HEK293 (cell line): ENCODE data around the gene PEX3.

Experiments used
- CTCF ChIA-PET: fragments of 350-600 bp; formaldehyde crosslinking; extraction: SDS; loops from one replicate; lab custom pipeline; 2021; ENCODE audit warnings: antibody characterized with exemption; lab: Yijun Ruan, JAX
- POLR2A ChIA-PET: fragments of 300-600 bp; formaldehyde crosslinking; extraction: SDS; loops from one replicate; lab custom pipeline; 2020; ENCODE audit warnings: antibody characterized with exemption, inconsistent platforms; lab: Yijun Ruan, JAX
- H3K27ac ChIP-seq: fragments of 200-500 bp; sonication (Bioruptor generic); 2 replicates; pipeline ENCODE4 v1.5.1; 2014; ENCODE audit warnings: low read depth, low read length, control low read depth, inconsistent platforms; ENCODE audit errors: extremely low read depth
- H3K36me3 ChIP-seq, 2 experiments: fragments of 200-500 bp in 1 of 2; sonication (Bioruptor generic) in 1 of 2; 1 replicate in 1 of 2; 2 replicates in 1 of 2; pipeline ENCODE4 v1.5.1; 2014 to 2017; ENCODE audit warnings: inconsistent platforms in 2 of 2, low read length in 2 of 2; ENCODE audit not compliant: control insufficient read depth in 2 of 2, insufficient read depth in 1 of 2
- H3K4me1 ChIP-seq: fragments of 200-500 bp; sonication (Bioruptor generic); 2 replicates; pipeline ENCODE4 v1.5.1; 2014; ENCODE audit warnings: mild to moderate bottlenecking, low read length, inconsistent platforms; ENCODE audit not compliant: control insufficient read depth, insufficient read depth
- H3K4me3 ChIP-seq: 2 replicates; pipeline ENCODE4 v1.5.1; 2011; ENCODE audit warnings: low read depth, mild to moderate bottlenecking, control low read depth, low read length, moderate library complexity
- H3K9me3 ChIP-seq: fragments of 200-500 bp; sonication (Bioruptor generic); 2 replicates; pipeline ENCODE4 v1.5.1; 2014; ENCODE audit warnings: low read depth, low read length, inconsistent platforms; ENCODE audit not compliant: control insufficient read depth, insufficient read depth
- BCL6B ChIP-seq: fragments of 450-650 bp; formaldehyde crosslinking; IDR thresholded peaks from 2 replicates; pipeline ENCODE4 v1.5.1; 2017; ENCODE audit warnings: missing biosample characterization, missing genetic modification characterization
- HOXC10 ChIP-seq: sonication (generic); formaldehyde crosslinking; IDR thresholded peaks from 2 replicates; pipeline ENCODE4 v1.8.1; 2023; ENCODE audit warnings: mild to moderate bottlenecking, missing genetic modification reagents
- KLF1 ChIP-seq: fragments of 450-650 bp; formaldehyde crosslinking; IDR thresholded peaks from 2 replicates; pipeline ENCODE4 v1.5.1; 2016; ENCODE audit warnings: missing biosample characterization, missing genetic modification characterization
- KLF17 ChIP-seq: fragments of 450-650 bp; formaldehyde crosslinking; IDR thresholded peaks from 2 replicates; pipeline ENCODE4 v1.5.1; 2016; ENCODE audit warnings: missing biosample characterization, missing genetic modification characterization
- PBX3 ChIP-seq: sonication (generic); formaldehyde crosslinking; IDR thresholded peaks from 2 replicates; pipeline ENCODE4 v1.8.1; 2022; ENCODE audit warnings: mild to moderate bottlenecking, moderate library complexity, missing genetic modification reagents
- TCF7L2 ChIP-seq: IDR thresholded peaks from 2 replicates; pipeline ENCODE4 v1.6.1; 2011; ENCODE audit warnings: low read depth, mild to moderate bottlenecking, inconsistent platforms, low read length, moderate library complexity, borderline replicate concordance
- WT1 ChIP-seq: fragments of 450-650 bp; formaldehyde crosslinking; IDR thresholded peaks from 2 replicates; pipeline ENCODE4 v1.5.1; 2016; ENCODE audit warnings: missing biosample characterization, missing genetic modification characterization
- ZNF184 ChIP-seq: fragments of 450-650 bp; IDR thresholded peaks from 2 replicates; pipeline ENCODE4 v1.5.1; 2018; ENCODE audit warnings: missing biosample characterization, mild to moderate bottlenecking, missing genetic modification characterization
- ZNF221 ChIP-seq: fragments of 450-650 bp; formaldehyde crosslinking; IDR thresholded peaks from 2 replicates; pipeline ENCODE4 v1.5.1; 2017; ENCODE audit warnings: missing biosample characterization, missing genetic modification characterization, borderline replicate concordance
- ZNF24 ChIP-seq: fragments of 450-650 bp; formaldehyde crosslinking; IDR thresholded peaks from 2 replicates; pipeline ENCODE4 v1.5.1; 2016; ENCODE audit warnings: missing biosample characterization, missing genetic modification characterization
- ZNF26 ChIP-seq: fragments of 450-650 bp; formaldehyde crosslinking; IDR thresholded peaks from 2 replicates; pipeline ENCODE4 v1.5.1; 2016; ENCODE audit warnings: missing biosample characterization, missing genetic modification characterization
- ZNF341 ChIP-seq: fragments of 450-650 bp; formaldehyde crosslinking; IDR thresholded peaks from 2 replicates; pipeline ENCODE4; 2016; ENCODE audit warnings: low read depth, missing biosample characterization, missing genetic modification characterization
- ZNF404 ChIP-seq: fragments of 450-650 bp; formaldehyde crosslinking; IDR thresholded peaks from 2 replicates; pipeline ENCODE4 v1.5.1; 2017; ENCODE audit warnings: missing biosample characterization, missing genetic modification characterization
- ZNF426 ChIP-seq: fragments of 450-650 bp; formaldehyde crosslinking; IDR thresholded peaks from 2 replicates; pipeline ENCODE4 v1.5.1; 2017; ENCODE audit warnings: missing biosample characterization, missing genetic modification characterization, mild to moderate bottlenecking, inconsistent platforms, moderate library complexity
- ZNF518A ChIP-seq: fragments of 450-650 bp; formaldehyde crosslinking; conservative IDR thresholded peaks from 2 replicates; pipeline ENCODE4 v1.5.1; 2016; ENCODE audit warnings: low read depth, missing biosample characterization, missing genetic modification characterization
- ZNF521 ChIP-seq: fragments of 450-650 bp; formaldehyde crosslinking; IDR thresholded peaks from 2 replicates; pipeline ENCODE4 v1.5.1; 2017; ENCODE audit warnings: missing biosample characterization, mild to moderate bottlenecking, missing genetic modification characterization
- ZNF548 ChIP-seq: fragments of 450-650 bp; formaldehyde crosslinking; IDR thresholded peaks from 2 replicates; pipeline ENCODE4 v1.5.1; 2016; ENCODE audit warnings: missing biosample characterization, missing genetic modification characterization
- ZNF585B ChIP-seq: fragments of 450-650 bp; formaldehyde crosslinking; IDR thresholded peaks from 2 replicates; pipeline ENCODE4 v1.5.1; 2016; ENCODE audit warnings: missing biosample characterization, missing genetic modification characterization
- ZNF610 ChIP-seq: fragments of 450-650 bp; formaldehyde crosslinking; IDR thresholded peaks from 2 replicates; pipeline ENCODE4 v1.5.1; 2016; ENCODE audit warnings: missing biosample characterization, missing genetic modification characterization, borderline replicate concordance
- ZNF670 ChIP-seq: fragments of 450-650 bp; formaldehyde crosslinking; IDR thresholded peaks from 2 replicates; pipeline ENCODE4 v1.5.1; 2016; ENCODE audit warnings: missing biosample characterization, missing genetic modification characterization, low read depth
- ZNF76 ChIP-seq: fragments of 450-650 bp; formaldehyde crosslinking; IDR thresholded peaks from 2 replicates; pipeline ENCODE4; 2016; ENCODE audit warnings: low read depth, missing biosample characterization, missing genetic modification characterization, borderline replicate concordance
- ZNF792 ChIP-seq: fragments of 450-650 bp; formaldehyde crosslinking; IDR thresholded peaks from 2 replicates; pipeline ENCODE4 v1.5.1; 2016; ENCODE audit warnings: missing biosample characterization, missing genetic modification characterization
- ZXDB ChIP-seq: fragments of 450-650 bp; formaldehyde crosslinking; IDR thresholded peaks from 2 replicates; pipeline ENCODE4 v1.5.1; 2016; ENCODE audit warnings: missing biosample characterization, missing genetic modification characterization

PEX3 gene

GRCh38 chr6:143536866-143537691 is 86.5 kb downstream of the PEX3 start (continued):
- no peak for TF ChIP-seq ZNF221
- TF ChIP-seq ZNF341 (tag by site-specific recombination), result peak; percentile 43; the same call in 1 of the 2 replicates
- TF ChIP-seq, all 188 proteins: peak for 7

- no peaks in the 10 kb centered on the region for H3K9me3 ChIP-seq
- ChIA-PET CTCF (interaction anchor here (0.5 to 2.5 kb wide), 4 partner anchors 9 to 1118 kb away, joined by 3 to 9 read pairs (median 4); no protein-coding TSS in a partner anchor), POLR2A (no interaction called here)
- no peak overlapping the region for H3K27ac ChIP-seq
- no peak overlapping the region for H3K4me3 ChIP-seq
- H3K36me3 ChIP-seq, result no peaks in the 10 kb centered on the region
- 0 out of 2 replicates have a peak, but pooled peaks cover 3% of the 10 kb centered on the region for H3K4me1 ChIP-seq
- TF ChIP-seq ZNF26 (tag by site-specific recombination), result no peak
- no peak for TF ChIP-seq ZNF426 (tag by site-specific recombination)
- TF ChIP-seq ZNF585B (tag by site-specific recombination), result no peak
- TF ChIP-seq KLF1 (tag by site-specific recombination), result no peak
- TF ChIP-seq KLF17 (tag by site-specific recombination), result no peak
- no peak for TF ChIP-seq ZXDB (tag by site-specific recombination)
- no peak for TF ChIP-seq ZNF24 (tag by site-specific recombination)
- TF ChIP-seq ZNF548 (tag by site-specific recombination), result no peak
- TF ChIP-seq ZNF404 (tag by site-specific recombination), result no peak
- no peak for TF ChIP-seq ZNF521 (tag by site-specific recombination)
- TF ChIP-seq ZNF184 (tag by site-specific recombination), result no peak
- no peak for TF ChIP-seq WT1
Observed at GRCh38 chr6:143538374-143538773, 87.8 kb downstream of the PEX3 start.

GRCh38 chr6:143539106-143539505 is 88.5 kb downstream of the PEX3 start:
- H3K4me3 ChIP-seq, result no peak overlapping the region
- no peaks in the 10 kb centered on the region for H3K9me3 ChIP-seq
- no peak overlapping the region for H3K27ac ChIP-seq
- 0 out of 2 replicates have a peak, but pooled peaks cover 3% of the 10 kb centered on the region for H3K4me1 ChIP-seq
- CTCF ChIA-PET, result interaction anchor here (0.5 to 2.5 kb wide), 5 partner anchors 10 to 1117 kb away, joined by 3 to 9 read pairs (median 4); no protein-coding TSS in a partner anchor
- H3K36me3 ChIP-seq, result no peaks in the 10 kb centered on the region
- POLR2A ChIA-PET, result no interaction called here
- TF ChIP-seq ZNF670 (tag by site-specific recombination) (no peak), TCF7L2 (no peak), ZNF521 (tag by site-specific recombination) (no peak), PBX3 (no peak), BCL6B (tag by site-specific recombination) (no peak), HOXC10 (CRISPR knock-in tag) (no peak), ZNF518A (tag by site-specific recombination) (no peak), ZNF792 (tag by site-specific recombination) (no peak), ZNF610 (tag by site-specific recombination) (no peak), ZNF76 (tag by site-specific recombination) (no peak)
